GM12878 (cell line): ENCODE data around the gene COL16A1. TPM values are rescaled to one million over a fixed set of nuclear protein-coding genes. Genes with fewer than 3 reads are reported as not detected.

Experiments used
- BACH1 ChIP-seq: fragments of 450-650 bp; IDR thresholded peaks from 2 replicates; pipeline ENCODE4 v1.6.1; 2017; ENCODE audit warnings: mild to moderate bottlenecking, borderline replicate concordance
- E2F8 ChIP-seq: fragments of 450-650 bp; IDR thresholded peaks from 2 replicates; pipeline ENCODE4 v1.6.1; 2018; ENCODE audit warnings: mild to moderate bottlenecking, low read depth, moderate library complexity; ENCODE audit not compliant: partially characterized antibody
- ESRRA ChIP-seq: IDR thresholded peaks from 2 replicates; pipeline ENCODE4 v1.6.1; 2012; ENCODE audit warnings: mild to moderate bottlenecking, low read length, improper control_type of control experiment
- EZH2 ChIP-seq: IDR thresholded peaks from 2 replicates; pipeline ENCODE4 v1.6.1; 2012; ENCODE audit warnings: low read depth, mild to moderate bottlenecking, control low read depth, inconsistent platforms, low read length, borderline replicate concordance; ENCODE audit not compliant: control insufficient read depth
- HCFC1 ChIP-seq: fragments of 150-350 bp; IDR thresholded peaks from 2 replicates; pipeline ENCODE4 v1.6.1; 2014; ENCODE audit warnings: low read length
- HSF1 ChIP-seq: fragments of 150-350 bp; IDR thresholded peaks from 2 replicates; pipeline ENCODE4 v1.6.1; 2014; ENCODE audit warnings: mild to moderate bottlenecking, low read depth, low read length
- JUNB ChIP-seq: IDR thresholded peaks from 2 replicates; pipeline ENCODE4 v1.6.1; 2016; ENCODE audit warnings: antibody characterized with exemption, mild to moderate bottlenecking
- MYB ChIP-seq: fragments of 150-350 bp; IDR thresholded peaks from 2 replicates; pipeline ENCODE4 v1.6.1; 2014; ENCODE audit warnings: mild to moderate bottlenecking, low read depth, low read length, borderline replicate concordance
- PAX5 ChIP-seq: IDR thresholded peaks from 2 replicates; pipeline ENCODE4 v1.6.1; 2011; ENCODE audit warnings: low read depth, low read length, borderline replicate concordance
- POLR2A ChIP-seq: IDR thresholded peaks from 2 replicates; pipeline ENCODE4 v1.6.1; 2011; ENCODE audit warnings: low read depth, mild to moderate bottlenecking, low read length
- PRDM15 ChIP-seq: fragments of 450-650 bp; formaldehyde crosslinking; IDR thresholded peaks from 2 replicates; pipeline ENCODE4 v1.4.0; 2020; ENCODE audit warnings: mild to moderate bottlenecking, moderate library complexity
- RB1 ChIP-seq: fragments of 450-650 bp; formaldehyde crosslinking; IDR thresholded peaks from 2 replicates; pipeline ENCODE4 v1.6.1; 2017; ENCODE audit warnings: mild to moderate bottlenecking, borderline replicate concordance
- SIN3A ChIP-seq: IDR thresholded peaks from 2 replicates; pipeline ENCODE4 v1.6.1; 2012; ENCODE audit warnings: low read depth, low read length, improper control_type of control experiment
- SP1 ChIP-seq: IDR thresholded peaks from one replicate; pipeline ENCODE4 v1.6.1; 2011; ENCODE audit warnings: low read depth, low read length
- TARDBP ChIP-seq: IDR thresholded peaks from 2 replicates; pipeline ENCODE4 v1.6.1; 2016; ENCODE audit warnings: borderline replicate concordance
- ZNF274 ChIP-seq: IDR thresholded peaks from one replicate; pipeline ENCODE4 v1.8.0; 2011; ENCODE audit not compliant: insufficient read length, insufficient read depth
- polyA plus RNA-seq, 11 experiments: library from polyadenylated mRNA; depleted of rRNA in 4 of 11; unstranded in 6 of 11; stranded (reverse) in 5 of 11; fragments of >200 nt; fragmentation: Nextera tagmentation in 4 of 11; fragmentation: Illumina TruSeq in 1 of 11; extraction: Ambion mirVana in 4 of 11; extraction: Trizol in 1 of 11; gene quantifications; 1 replicate in 1 of 11; 2 replicates in 10 of 11; pipeline versions ENCODE4 v1.2.1 to v1.2.3, GENCODE V29; 2011 to 2016; ENCODE audit warnings: inconsistent platforms in 2 of 11, missing spikeins in 2 of 11, low read depth in 1 of 11
- total RNA-seq, 4 experiments: library from RNA; depleted of rRNA in 3 of 4; stranded (reverse); fragments of >200 nt in 3 of 4; fragmentation: Illumina TruSeq in 1 of 4; extraction: Trizol in 1 of 4; gene quantifications; 2 replicates each; pipeline versions ENCODE4 v1.2.1 to v1.2.3, GENCODE V29; 2013 to 2021
- TF ChIP-seq, protein P1 (sequence below), 3 experiments: IDR thresholded peaks in 2 of 3; conservative IDR thresholded peaks in 1 of 3; 2 replicates each; pipeline ENCODE4 v1.5.1; 2011; ENCODE audit warnings: low read depth in 3 of 3, low read length in 3 of 3, mild to moderate bottlenecking in 3 of 3, control low read depth in 2 of 3, moderate library complexity in 2 of 3, inconsistent platforms in 1 of 3, mixed read lengths in 1 of 3; ENCODE audit not compliant: control insufficient read depth in 2 of 3, insufficient read depth in 1 of 3; ENCODE audit errors: extremely low read depth in 1 of 3
- TF ChIP-seq, protein P2 (sequence below): IDR thresholded peaks from 2 replicates; pipeline ENCODE4 v1.6.1; 2012; ENCODE audit warnings: low read depth, low read length, improper control_type of control experiment
- TF ChIP-seq, protein P3 (sequence below): IDR thresholded peaks from 2 replicates; pipeline ENCODE4 v1.6.1; 2012; ENCODE audit warnings: low read length, inconsistent platforms

COL16A1 gene
- total and polyA plus RNA-seq, 10 of the 15 experiments (the other 5 are each of a cell fraction or from before 2014, with no cell fraction given) = 0.02 to 3.7 (median 0.59) TPM

DNA sequence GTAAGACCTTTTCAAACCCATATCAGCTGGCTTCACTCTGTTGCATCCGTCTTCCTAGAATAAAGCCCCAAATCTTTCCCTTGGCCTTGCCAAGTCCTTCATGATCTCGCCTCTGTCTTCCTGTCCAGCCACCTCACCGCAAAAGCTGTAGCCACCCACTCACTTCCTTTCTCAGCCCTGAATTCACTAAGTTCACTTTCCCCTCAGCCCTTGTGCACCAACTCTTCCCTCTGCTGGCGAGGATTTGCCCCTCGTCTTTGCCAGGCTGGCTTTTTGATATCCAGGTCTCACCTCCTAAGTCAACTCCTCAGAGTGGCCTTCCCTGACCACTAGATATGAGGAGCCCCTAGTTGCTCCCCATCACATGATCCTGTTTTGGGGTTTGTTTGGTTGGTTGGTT lies 3.9 kb upstream of the COL16A1 start (continued):
- TF ChIP-seq E2F8 (no peak), HCFC1 (no peak), ZNF274 (no peak), POLR2A (no peak), RB1 (no peak), ESRRA (no peak), BACH1 (no peak), PAX5 (peak; percentile 49; the same call in 1 of the 2 replicates), TARDBP (no peak), PRDM15 (no peak), MYB (no peak), SP1 (no peak), EZH2 (no peak), HSF1 (no peak), JUNB (no peak), SIN3A (no peak)
- TF ChIP-seq, protein P1, sequence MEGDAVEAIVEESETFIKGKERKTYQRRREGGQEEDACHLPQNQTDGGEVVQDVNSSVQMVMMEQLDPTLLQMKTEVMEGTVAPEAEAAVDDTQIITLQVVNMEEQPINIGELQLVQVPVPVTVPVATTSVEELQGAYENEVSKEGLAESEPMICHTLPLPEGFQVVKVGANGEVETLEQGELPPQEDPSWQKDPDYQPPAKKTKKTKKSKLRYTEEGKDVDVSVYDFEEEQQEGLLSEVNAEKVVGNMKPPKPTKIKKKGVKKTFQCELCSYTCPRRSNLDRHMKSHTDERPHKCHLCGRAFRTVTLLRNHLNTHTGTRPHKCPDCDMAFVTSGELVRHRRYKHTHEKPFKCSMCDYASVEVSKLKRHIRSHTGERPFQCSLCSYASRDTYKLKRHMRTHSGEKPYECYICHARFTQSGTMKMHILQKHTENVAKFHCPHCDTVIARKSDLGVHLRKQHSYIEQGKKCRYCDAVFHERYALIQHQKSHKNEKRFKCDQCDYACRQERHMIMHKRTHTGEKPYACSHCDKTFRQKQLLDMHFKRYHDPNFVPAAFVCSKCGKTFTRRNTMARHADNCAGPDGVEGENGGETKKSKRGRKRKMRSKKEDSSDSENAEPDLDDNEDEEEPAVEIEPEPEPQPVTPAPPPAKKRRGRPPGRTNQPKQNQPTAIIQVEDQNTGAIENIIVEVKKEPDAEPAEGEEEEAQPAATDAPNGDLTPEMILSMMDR (IDR thresholded peaks at IDR 0.05 in 2 of 3, conservative IDR thresholded peaks at IDR 0.05 in 1 of 3; ENCODE audit: control insufficient read depth in 2 of 3, extremely low read depth in 1 of 3, insufficient read depth in 1 of 3, low read depth in 3 of 3, low read length in 3 of 3) = peak; percentile 24 to 46 (median 31); a peak in 4 of 6 replicates
- TF ChIP-seq, protein P2, sequence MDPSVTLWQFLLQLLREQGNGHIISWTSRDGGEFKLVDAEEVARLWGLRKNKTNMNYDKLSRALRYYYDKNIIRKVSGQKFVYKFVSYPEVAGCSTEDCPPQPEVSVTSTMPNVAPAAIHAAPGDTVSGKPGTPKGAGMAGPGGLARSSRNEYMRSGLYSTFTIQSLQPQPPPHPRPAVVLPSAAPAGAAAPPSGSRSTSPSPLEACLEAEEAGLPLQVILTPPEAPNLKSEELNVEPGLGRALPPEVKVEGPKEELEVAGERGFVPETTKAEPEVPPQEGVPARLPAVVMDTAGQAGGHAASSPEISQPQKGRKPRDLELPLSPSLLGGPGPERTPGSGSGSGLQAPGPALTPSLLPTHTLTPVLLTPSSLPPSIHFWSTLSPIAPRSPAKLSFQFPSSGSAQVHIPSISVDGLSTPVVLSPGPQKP = no peak
- TF ChIP-seq, protein P3, sequence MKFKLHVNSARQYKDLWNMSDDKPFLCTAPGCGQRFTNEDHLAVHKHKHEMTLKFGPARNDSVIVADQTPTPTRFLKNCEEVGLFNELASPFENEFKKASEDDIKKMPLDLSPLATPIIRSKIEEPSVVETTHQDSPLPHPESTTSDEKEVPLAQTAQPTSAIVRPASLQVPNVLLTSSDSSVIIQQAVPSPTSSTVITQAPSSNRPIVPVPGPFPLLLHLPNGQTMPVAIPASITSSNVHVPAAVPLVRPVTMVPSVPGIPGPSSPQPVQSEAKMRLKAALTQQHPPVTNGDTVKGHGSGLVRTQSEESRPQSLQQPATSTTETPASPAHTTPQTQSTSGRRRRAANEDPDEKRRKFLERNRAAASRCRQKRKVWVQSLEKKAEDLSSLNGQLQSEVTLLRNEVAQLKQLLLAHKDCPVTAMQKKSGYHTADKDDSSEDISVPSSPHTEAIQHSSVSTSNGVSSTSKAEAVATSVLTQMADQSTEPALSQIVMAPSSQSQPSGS = no peak
